Cardiac atrium fibroblast (primary cell): ENCODE results near the gene CPNE1. TPM values are rescaled to one million over a fixed set of nuclear protein-coding genes. Genes with fewer than 3 reads are reported as not detected.

Experiments
- total RNA-seq: library from RNA; depleted of rRNA; stranded (reverse); fragments of >200 nt; gene quantifications from 2 replicates; pipeline ENCODE4 v1.2.3, GENCODE V29; 2015

The CPNE1 gene
- 145 and 149 TPM in 2 replicates for total RNA-seq

DNA sequence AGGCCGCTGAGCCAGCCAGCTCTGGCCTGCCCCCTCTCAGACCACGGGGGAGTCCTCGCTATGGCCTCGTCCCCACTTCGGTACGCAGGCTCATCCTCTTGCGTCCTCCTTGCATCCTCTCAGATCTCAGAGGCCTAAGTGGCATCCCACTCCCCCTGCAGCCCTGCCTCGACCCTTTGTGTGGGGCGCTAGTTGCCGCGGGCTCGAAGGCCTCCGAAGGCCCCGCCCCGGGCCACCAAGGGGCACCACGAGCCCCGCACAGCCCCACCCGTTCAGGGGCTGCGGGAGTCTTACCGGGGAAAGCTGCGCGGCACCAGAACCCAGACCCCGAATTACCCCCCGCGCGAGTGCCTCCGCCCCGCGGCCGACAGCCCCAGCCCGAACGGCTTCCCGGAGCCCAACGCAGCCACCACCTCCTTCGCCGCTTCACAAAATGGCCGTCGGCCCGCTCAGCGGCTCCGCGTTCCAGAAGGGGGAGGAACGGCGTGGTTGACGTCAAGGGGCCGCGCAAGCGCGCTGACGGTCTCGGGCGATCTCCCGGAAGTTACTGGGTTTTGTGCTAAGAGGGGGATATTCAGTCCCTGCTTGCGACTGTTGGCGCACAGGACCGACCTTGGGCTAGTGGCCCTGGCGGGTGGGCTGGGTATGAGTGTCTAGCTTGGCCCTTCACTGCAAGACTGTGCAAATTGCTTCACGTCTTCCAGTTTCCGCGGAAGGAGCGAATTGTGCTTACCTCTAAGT is at the start of gene CPNE1, which contains the start of gene RBM12:
TSS of gene CPNE1 (minus strand) at position 435 of the 741 bp plus-strand sequence. CDS start 31,977 bp downstream, outside the sequence.
TSS of gene RBM12 (minus strand) at position 435 of the 741 bp plus-strand sequence. CDS start 9,578 bp downstream, outside the sequence.

DNA sequence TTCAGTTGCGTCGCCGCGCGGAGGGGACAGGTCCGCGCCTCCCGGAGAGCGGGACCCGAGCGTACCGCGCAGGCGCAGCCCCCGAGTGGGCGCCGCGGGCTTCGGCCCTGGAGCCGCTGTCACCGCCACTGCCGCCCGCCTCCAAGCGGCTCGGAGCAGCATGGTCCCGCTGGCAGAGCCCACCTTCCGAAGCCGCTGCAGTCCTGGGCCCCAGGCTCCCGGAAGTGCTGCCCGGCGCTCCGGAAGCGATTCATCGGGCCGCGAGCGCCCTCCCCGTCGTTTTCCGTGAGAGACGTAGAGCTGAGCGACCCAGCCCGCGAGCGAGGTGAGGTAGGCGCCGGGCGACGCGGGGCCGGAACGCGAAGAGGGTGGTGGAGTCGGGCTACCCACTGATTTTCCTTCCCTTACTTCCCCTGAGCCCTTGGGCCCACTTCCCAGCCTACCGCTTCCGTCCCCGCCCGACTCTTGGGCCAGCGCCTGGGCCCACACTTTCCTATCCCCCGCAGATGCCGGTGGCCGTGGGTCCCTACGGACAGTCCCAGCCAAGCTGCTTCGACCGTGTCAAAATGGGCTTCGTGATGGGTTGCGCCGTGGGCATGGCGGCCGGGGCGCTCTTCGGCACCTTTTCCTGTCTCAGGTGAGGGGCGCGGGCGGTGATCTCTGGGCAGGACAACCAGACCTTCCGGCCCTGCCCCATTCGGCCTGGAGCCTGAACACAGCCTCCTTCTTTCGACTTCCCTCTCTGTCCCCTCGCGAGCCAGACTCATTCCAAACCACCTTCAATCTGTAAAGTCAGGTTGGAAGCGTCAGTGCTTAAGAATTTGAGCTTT is 34.6 kb upstream of the CPNE1 start, which contains the start of the genes NFS1 and ROMO1:
TSS of gene NFS1 (minus strand) at position 226 of the 830 bp plus-strand sequence. CDS start at position 162, 64 bp downstream.
TSS of gene ROMO1 (plus strand) at position 279 of the 830 bp plus-strand sequence. CDS start at position 507, 228 bp downstream.

DNA sequence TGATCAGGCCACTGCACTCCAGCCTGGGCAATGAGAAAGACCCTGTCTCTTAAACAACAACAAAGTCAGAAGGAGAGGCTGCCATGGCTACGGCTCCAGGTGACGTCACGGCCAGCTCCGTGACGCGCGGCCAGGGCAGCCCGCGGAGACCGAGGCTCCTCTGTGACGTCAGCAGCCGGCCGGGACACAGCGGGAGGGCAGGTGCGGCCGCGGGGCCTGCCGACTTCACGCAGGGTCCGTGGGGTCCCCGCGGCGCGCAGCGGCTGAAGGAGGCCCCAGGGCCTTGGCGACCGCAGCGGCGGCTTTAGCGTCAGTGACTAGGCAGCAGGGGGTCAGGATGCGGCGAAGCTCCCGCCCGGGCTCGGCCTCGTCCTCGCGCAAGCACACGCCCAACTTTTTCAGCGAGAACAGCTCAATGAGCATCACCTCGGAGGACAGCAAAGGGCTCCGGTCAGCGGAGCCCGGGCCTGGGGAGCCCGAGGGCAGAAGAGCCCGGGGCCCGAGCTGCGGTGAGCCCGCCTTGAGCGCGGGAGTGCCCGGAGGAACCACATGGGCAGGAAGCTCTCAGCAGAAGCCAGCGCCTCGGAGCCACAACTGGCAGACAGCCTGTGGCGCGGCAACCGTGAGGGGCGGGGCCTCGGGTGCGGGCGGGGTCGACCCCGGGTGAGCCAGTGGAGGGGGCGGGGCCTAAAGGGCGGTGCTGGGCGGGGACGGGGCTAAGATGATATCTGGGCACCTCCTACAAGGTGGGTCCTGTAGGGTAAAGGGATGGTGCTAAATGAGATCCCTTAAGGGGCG is 48.8 kb downstream of the CPNE1 start, which contains the start of gene SPAG4:
TSS of gene SPAG4 (plus strand) at position 163 of the 798 bp plus-strand sequence. CDS start at position 338, 175 bp downstream.

Other genes with a start within 250 kb of the CPNE1 start
- 37.4 and 41.8 TPM in 2 replicates for gene GDF5, start 226.7 kb downstream of the CPNE1 start, total RNA-seq
- 14.4 and 25.8 TPM in 2 replicates for gene CEP250, start 209.3 kb downstream of the CPNE1 start, total RNA-seq
- not detected in 2 replicates for gene C20orf173, start 135.2 kb downstream of the CPNE1 start, total RNA-seq
- gene ERGIC3, start 122.8 kb downstream of the CPNE1 start, total RNA-seq: 396 and 424 TPM in 2 replicates
- 32.9 and 44.2 TPM in 2 replicates for gene SPAG4, start 49.1 kb downstream of the CPNE1 start, total RNA-seq
- 26.6 and 31.1 TPM in 2 replicates for gene RBM12, start within 50 bp of the CPNE1 start, total RNA-seq
- gene NFS1, start 34.5 kb upstream of the CPNE1 start, total RNA-seq: 25.1 and 28.8 TPM in 2 replicates
- gene ROMO1, start 34.5 kb upstream of the CPNE1 start, total RNA-seq: 584 and 690 TPM in 2 replicates
- 141 and 171 TPM in 2 replicates for gene RBM39, start 77.4 kb upstream of the CPNE1 start, total RNA-seq
- gene PHF20, start 107.1 kb upstream of the CPNE1 start, total RNA-seq: 17.8 and 18.1 TPM in 2 replicates